Loucy (cell line): ENCODE measurements around the gene CHM.

Source experiments
- EZH2phosphoT487 ChIP-seq: fragments of 200-600 bp; IDR thresholded peaks from 2 replicates; pipeline ENCODE4 v1.6.1; 2018; ENCODE audit warnings: antibody characterized with exemption, mild to moderate bottlenecking, moderate library complexity, borderline replicate concordance
- TF ChIP-seq, protein P1 (sequence below): fragments of 200-600 bp; sonication (generic); conservative IDR thresholded peaks from 2 replicates; pipeline ENCODE4 v1.5.1; 2014; ENCODE audit warnings: mild to moderate bottlenecking, antibody characterized with exemption, low read length

DNA sequence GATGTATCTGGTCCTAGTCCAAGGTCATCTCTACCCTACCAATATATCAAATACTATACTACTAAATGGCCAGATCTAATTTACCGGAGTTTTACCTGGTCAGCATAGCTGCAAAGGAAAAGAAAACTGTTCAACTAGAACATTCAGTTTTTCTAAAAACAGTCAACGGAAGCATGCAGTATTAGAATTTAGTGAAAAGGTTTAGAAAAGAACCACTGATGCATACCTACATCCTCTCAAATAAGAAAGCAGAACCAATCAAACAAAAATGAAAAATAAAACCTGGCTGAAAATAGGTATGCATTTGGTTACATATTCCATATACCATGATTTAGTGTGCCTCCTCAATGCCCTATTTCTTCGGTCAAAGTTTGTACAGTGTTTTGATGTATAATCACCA, 140.0 kb downstream of the CHM start:
- TF ChIP-seq, protein P1, sequence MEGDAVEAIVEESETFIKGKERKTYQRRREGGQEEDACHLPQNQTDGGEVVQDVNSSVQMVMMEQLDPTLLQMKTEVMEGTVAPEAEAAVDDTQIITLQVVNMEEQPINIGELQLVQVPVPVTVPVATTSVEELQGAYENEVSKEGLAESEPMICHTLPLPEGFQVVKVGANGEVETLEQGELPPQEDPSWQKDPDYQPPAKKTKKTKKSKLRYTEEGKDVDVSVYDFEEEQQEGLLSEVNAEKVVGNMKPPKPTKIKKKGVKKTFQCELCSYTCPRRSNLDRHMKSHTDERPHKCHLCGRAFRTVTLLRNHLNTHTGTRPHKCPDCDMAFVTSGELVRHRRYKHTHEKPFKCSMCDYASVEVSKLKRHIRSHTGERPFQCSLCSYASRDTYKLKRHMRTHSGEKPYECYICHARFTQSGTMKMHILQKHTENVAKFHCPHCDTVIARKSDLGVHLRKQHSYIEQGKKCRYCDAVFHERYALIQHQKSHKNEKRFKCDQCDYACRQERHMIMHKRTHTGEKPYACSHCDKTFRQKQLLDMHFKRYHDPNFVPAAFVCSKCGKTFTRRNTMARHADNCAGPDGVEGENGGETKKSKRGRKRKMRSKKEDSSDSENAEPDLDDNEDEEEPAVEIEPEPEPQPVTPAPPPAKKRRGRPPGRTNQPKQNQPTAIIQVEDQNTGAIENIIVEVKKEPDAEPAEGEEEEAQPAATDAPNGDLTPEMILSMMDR: no peak
- TF ChIP-seq EZH2phosphoT487: no peak
